ENCODE data around the gene CLINT1. TPM values are rescaled to one million over a fixed set of nuclear protein-coding genes. Genes with fewer than 3 reads are reported as not detected.

The CLINT1 gene
- total and polyA plus RNA-seq, 2 of the 13 experiments (the other 11 are each of a cell fraction or from before 2014, with no cell fraction given) = 64.0 to 104 TPM

DNA sequence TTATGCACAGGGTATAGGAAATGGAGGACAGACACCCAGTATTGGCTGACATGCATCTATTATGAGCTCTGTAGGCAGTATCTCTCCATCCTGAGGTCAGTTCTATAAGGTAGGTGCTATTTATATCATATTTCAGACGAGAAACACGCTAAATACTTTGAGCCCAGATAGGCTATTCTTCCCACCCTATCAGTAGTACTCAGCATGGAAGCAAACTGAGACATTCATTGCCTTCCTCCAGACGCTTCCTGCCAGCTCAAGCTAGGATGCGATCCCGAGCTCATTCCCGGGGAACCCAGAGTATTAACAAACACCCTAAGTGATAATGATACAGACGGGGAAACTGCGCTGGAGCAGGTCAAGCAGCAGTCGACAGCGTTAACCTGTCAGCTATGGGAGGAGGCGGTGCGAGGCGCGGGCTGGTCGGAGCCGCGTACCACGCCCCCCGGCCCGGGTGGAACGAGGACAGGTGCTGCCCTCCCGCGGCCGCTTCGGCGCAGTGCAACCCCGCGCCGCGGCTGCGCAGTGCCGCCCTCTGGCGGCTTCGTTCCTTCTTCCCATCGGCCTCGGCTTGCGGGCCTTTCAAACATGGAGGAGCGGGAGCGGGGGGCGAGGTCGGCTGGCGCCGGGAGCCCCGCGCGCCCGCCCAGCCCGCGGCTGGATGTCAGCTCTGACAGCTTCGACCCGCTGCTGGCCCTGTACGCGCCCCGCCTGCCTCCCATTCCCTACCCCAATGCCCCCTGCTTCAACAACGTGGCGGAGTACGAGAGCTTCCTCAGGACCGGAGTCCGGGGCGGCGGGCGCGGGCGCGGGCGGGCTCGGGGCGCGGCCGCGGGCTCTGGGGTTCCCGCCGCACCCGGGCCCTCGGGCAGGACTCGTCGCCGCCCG lies 115.5 kb downstream of the CLINT1 start, which contains the start of gene LSM11 (continued):
- TF ChIP-seq HMG20A (CRISPR knock-in tag; IDR thresholded peaks at IDR 0.05; ENCODE audit: borderline replicate concordance) (no peak), ZSCAN9 (CRISPR knock-in tag; IDR thresholded peaks at IDR 0.05; ENCODE audit: borderline replicate concordance) (peak; percentile 51; the same call in 1 of the 2 replicates), ZNF564 (CRISPR knock-in tag; IDR thresholded peaks at IDR 0.05) (no peak), PRMT3 (CRISPR knock-in tag; IDR thresholded peaks at IDR 0.05; ENCODE audit: borderline replicate concordance, low read depth) (no peak), BORCS8-MEF2B (CRISPR knock-in tag; IDR thresholded peaks at IDR 0.05) (peak; percentile 70; the same call in 1 of the 2 replicates), HCFC1 (IDR thresholded peaks at IDR 0.05; ENCODE audit: low read depth, low read length) (no peak), NFIB (CRISPR knock-in tag; IDR thresholded peaks at IDR 0.05; ENCODE audit: borderline replicate concordance) (no peak), ZMAT3 (CRISPR knock-in tag; conservative IDR thresholded peaks at IDR 0.05) (no peak; the same call in 1 of the 2 replicates), ZNF367 (CRISPR knock-in tag; IDR thresholded peaks at IDR 0.05; ENCODE audit: borderline replicate concordance) (no peak), ZKSCAN5 (CRISPR knock-in tag; IDR thresholded peaks at IDR 0.05) (no peak), SAFB2 (CRISPR knock-in tag; IDR thresholded peaks at IDR 0.05; ENCODE audit: borderline replicate concordance, low read depth) (peak; percentile 82; the same call in 1 of the 2 replicates), ZBTB38 (CRISPR knock-in tag; IDR thresholded peaks at IDR 0.05) (0 out of 2 replicates have a peak, but pooled peaks have one; percentile 38), ZNF44 (CRISPR knock-in tag; IDR thresholded peaks at IDR 0.05) (no peak), ZNF331 (CRISPR knock-in tag; IDR thresholded peaks at IDR 0.05) (peak; percentile 74; the same call in 1 of the 2 replicates), ZNF766 (CRISPR knock-in tag; IDR thresholded peaks at IDR 0.05; ENCODE audit: borderline replicate concordance) (peak; percentile 45; the same call in 1 of the 2 replicates), SOX13 (IDR thresholded peaks at IDR 0.05) (no peak), SOX13 (CRISPR knock-in tag; conservative IDR thresholded peaks at IDR 0.05 in 1 of 2, IDR thresholded peaks at IDR 0.05 in 1 of 2) (peak in 1 of 2 experiments; percentile 52; a peak in 2 of 4 replicates), ZNF33A (CRISPR knock-in tag; IDR thresholded peaks at IDR 0.05; ENCODE audit: borderline replicate concordance) (no peak), PAX8 (CRISPR knock-in tag; IDR thresholded peaks at IDR 0.05; ENCODE audit: borderline replicate concordance) (no peak), BCL6 (CRISPR knock-in tag; IDR thresholded peaks at IDR 0.05) (0 out of 2 replicates have a peak, but pooled peaks have one; percentile 8), ZNF746 (CRISPR knock-in tag; IDR thresholded peaks at IDR 0.05) (no peak), ZNF720 (CRISPR knock-in tag; IDR thresholded peaks at IDR 0.05) (no peak), SRSF9 (IDR thresholded peaks at IDR 0.05; ENCODE audit: borderline replicate concordance, insufficient read depth, low read depth, low read length, poor library complexity, severe bottlenecking) (no peak)
- TF ChIP-seq, protein P1, sequence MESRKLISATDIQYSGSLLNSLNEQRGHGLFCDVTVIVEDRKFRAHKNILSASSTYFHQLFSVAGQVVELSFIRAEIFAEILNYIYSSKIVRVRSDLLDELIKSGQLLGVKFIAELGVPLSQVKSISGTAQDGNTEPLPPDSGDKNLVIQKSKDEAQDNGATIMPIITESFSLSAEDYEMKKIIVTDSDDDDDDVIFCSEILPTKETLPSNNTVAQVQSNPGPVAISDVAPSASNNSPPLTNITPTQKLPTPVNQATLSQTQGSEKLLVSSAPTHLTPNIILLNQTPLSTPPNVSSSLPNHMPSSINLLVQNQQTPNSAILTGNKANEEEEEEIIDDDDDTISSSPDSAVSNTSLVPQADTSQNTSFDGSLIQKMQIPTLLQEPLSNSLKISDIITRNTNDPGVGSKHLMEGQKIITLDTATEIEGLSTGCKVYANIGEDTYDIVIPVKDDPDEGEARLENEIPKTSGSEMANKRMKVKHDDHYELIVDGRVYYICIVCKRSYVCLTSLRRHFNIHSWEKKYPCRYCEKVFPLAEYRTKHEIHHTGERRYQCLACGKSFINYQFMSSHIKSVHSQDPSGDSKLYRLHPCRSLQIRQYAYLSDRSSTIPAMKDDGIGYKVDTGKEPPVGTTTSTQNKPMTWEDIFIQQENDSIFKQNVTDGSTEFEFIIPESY (CRISPR knock-in tag; IDR thresholded peaks at IDR 0.05) = peak; percentile 45
- TF ChIP-seq, protein P2, sequence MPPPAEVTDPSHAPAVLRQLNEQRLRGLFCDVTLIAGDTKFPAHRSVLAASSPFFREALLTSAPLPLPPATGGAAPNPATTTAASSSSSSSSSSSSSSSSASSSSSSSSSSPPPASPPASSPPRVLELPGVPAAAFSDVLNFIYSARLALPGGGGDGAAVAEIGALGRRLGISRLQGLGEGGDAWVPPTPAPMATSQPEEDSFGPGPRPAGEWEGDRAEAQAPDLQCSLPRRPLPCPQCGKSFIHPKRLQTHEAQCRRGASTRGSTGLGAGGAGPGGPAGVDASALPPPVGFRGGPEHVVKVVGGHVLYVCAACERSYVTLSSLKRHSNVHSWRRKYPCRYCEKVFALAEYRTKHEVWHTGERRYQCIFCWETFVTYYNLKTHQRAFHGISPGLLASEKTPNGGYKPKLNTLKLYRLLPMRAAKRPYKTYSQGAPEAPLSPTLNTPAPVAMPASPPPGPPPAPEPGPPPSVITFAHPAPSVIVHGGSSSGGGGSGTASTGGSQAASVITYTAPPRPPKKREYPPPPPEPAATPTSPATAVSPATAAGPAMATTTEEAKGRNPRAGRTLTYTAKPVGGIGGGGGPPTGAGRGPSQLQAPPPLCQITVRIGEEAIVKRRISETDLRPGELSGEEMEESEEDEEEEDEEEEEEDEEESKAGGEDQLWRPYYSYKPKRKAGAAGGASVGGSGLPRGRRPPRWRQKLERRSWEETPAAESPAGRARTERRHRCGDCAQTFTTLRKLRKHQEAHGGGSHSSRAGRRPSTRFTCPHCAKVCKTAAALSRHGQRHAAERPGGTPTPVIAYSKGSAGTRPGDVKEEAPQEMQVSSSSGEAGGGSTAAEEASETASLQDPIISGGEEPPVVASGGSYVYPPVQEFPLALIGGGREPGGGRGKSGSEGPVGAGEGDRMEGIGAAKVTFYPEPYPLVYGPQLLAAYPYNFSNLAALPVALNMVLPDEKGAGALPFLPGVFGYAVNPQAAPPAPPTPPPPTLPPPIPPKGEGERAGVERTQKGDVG (CRISPR knock-in tag; IDR thresholded peaks at IDR 0.05; ENCODE audit: borderline replicate concordance) = no peak

Measured in HepG2 (cell line).